H1 (cell line): ENCODE results near the gene OR2C1. TPM values are rescaled to one million over a fixed set of nuclear protein-coding genes. Genes with fewer than 3 reads are reported as not detected.

ENCODE experiments used
- CTCF ChIA-PET: fragments of 300-600 bp; sonication (Branson Sonifier 250); formaldehyde crosslinking; loops from one replicate; lab custom pipeline; 2021; ENCODE audit not compliant: partially characterized antibody; lab: Charles Lee
- POLR2A ChIA-PET: fragments of 300-600 bp; sonication (Branson Sonifier 250); formaldehyde crosslinking; loops from one replicate; lab custom pipeline; 2021; ENCODE audit warnings: inconsistent platforms; ENCODE audit not compliant: partially characterized antibody; lab: Charles Lee
- DNase-seq, 2 experiments: peaks; one replicate each; pipeline versions ENCODE4 v3.0.0 to v3.0.0-alpha.2; 2010 to 2022; ENCODE audit warnings: low spot score in 2 of 2, low read depth in 1 of 2, mixed read lengths in 1 of 2
- FAIRE-seq: peaks from 2 replicates; lab custom pipeline; 2011; peaks lifted over from hg19 to GRCh38; lab: Jason Lieb, UNC
- H2AFZ ChIP-seq: 2 replicates; pipeline ENCODE4 v1.8.1; 2012; ENCODE audit warnings: low read length, inconsistent platforms
- H2AK5ac ChIP-seq: 2 replicates; pipeline ENCODE4 v1.6.1; 2013; ENCODE audit warnings: low read depth, low read length
- H2BK120ac ChIP-seq: replicated peaks from 2 replicates; pipeline ENCODE3; 2013; ENCODE audit warnings: low read depth, low read length, inconsistent platforms
- H2BK12ac ChIP-seq: 2 replicates; pipeline ENCODE4 v1.6.1; 2013; ENCODE audit warnings: low read depth, low read length
- H2BK15ac ChIP-seq: 2 replicates; pipeline ENCODE4 v1.6.1; 2013; ENCODE audit warnings: low read length
- H2BK20ac ChIP-seq: 2 replicates; pipeline ENCODE4 v1.6.1; 2013; ENCODE audit warnings: low read length
- H2BK5ac ChIP-seq: 2 replicates; pipeline ENCODE4 v1.6.1; 2013; ENCODE audit warnings: low read depth, low read length
- H3K14ac ChIP-seq: 2 replicates; pipeline ENCODE4 v1.6.1; 2013; ENCODE audit warnings: inconsistent platforms; ENCODE audit not compliant: insufficient read length
- H3K18ac ChIP-seq: 2 replicates; pipeline ENCODE4 v1.6.1; 2013; ENCODE audit warnings: low read length; ENCODE audit errors: extremely low read depth
- H3K23ac ChIP-seq: 2 replicates; pipeline ENCODE4 v1.6.1; 2013; ENCODE audit warnings: inconsistent platforms; ENCODE audit not compliant: insufficient read length
- H3K23me2 ChIP-seq: 2 replicates; pipeline ENCODE4 v1.6.1; 2013; ENCODE audit warnings: low read depth, low read length
- H3K27ac ChIP-seq: 2 replicates; pipeline ENCODE4 v1.6.1; 2011; ENCODE audit warnings: low read depth, low read length, inconsistent platforms
- H3K27me3 ChIP-seq, 4 experiments: replicated peaks in 1 of 4; 1 replicate in 1 of 4; 2 replicates in 3 of 4; pipeline versions ENCODE4 v1.6.1 to v1.8.1; 2011 to 2013; ENCODE audit warnings: low read length in 3 of 4, mild to moderate bottlenecking in 3 of 4, inconsistent platforms in 2 of 4, mixed read lengths in 2 of 4, moderate library complexity in 1 of 4; ENCODE audit not compliant: control insufficient read depth in 3 of 4, insufficient read depth in 3 of 4; ENCODE audit errors: extremely low read depth in 1 of 4
- H3K36me3 ChIP-seq, 4 experiments: 2 replicates each; pipeline versions ENCODE4 v1.6.1 to v1.8.1; 2011 to 2013; ENCODE audit warnings: mild to moderate bottlenecking in 4 of 4, low read length in 3 of 4, moderate library complexity in 2 of 4, control low read depth in 1 of 4, inconsistent platforms in 1 of 4; ENCODE audit not compliant: insufficient read depth in 4 of 4, control insufficient read depth in 2 of 4
- H3K4ac ChIP-seq: replicated peaks from 2 replicates; pipeline ENCODE3; 2013; ENCODE audit warnings: low read length, low read depth, mixed read lengths, inconsistent platforms; ENCODE audit not compliant: insufficient read length
- H3K4me1 ChIP-seq, 4 experiments: replicated peaks in 1 of 4; 1 replicate in 1 of 4; 2 replicates in 3 of 4; pipeline versions ENCODE4 v1.6.1 to v1.8.1; 2011 to 2013; ENCODE audit warnings: low read length in 3 of 4, inconsistent platforms in 2 of 4, mixed read lengths in 1 of 4; ENCODE audit not compliant: insufficient read depth in 4 of 4, control insufficient read depth in 3 of 4
- H3K4me2 ChIP-seq, 2 experiments: 2 replicates each; pipeline versions ENCODE4 v1.6.1 to v1.8.1; 2011 to 2013; ENCODE audit warnings: low read depth in 2 of 2, low read length in 2 of 2, control low read depth in 1 of 2, inconsistent platforms in 1 of 2, mild to moderate bottlenecking in 1 of 2; ENCODE audit not compliant: insufficient read depth in 1 of 2
- H3K4me3 ChIP-seq, 4 experiments: fragments of 200-600, 300-600 bp in 1 of 4; sonication (generic), shearing (Covaris generic), sonication (Bioruptor Twin) in 1 of 4; 2 replicates each; pipeline versions ENCODE4 v1.5.1 to v1.8.1; 2011 to 2016; ENCODE audit warnings: low read length in 4 of 4, low read depth in 3 of 4, control low read depth in 2 of 4, inconsistent platforms in 2 of 4, mild to moderate bottlenecking in 2 of 4, mixed read lengths in 1 of 4, moderate library complexity in 1 of 4; ENCODE audit not compliant: insufficient read depth in 2 of 4; ENCODE audit errors: extremely low read depth in 1 of 4
- H3K56ac ChIP-seq: replicated peaks from 2 replicates; pipeline ENCODE3; 2013; ENCODE audit warnings: low read depth, mild to moderate bottlenecking, mixed read lengths, low read length, inconsistent platforms; ENCODE audit not compliant: insufficient read length
- H3K79me1 ChIP-seq: 2 replicates; pipeline ENCODE4 v1.6.1; 2013; ENCODE audit warnings: low read depth, low read length, control low read depth
- H3K79me2 ChIP-seq, 2 experiments: 2 replicates each; pipeline versions ENCODE4 v1.6.1 to v1.8.1; 2012 to 2013; ENCODE audit warnings: low read length in 2 of 2, mild to moderate bottlenecking in 2 of 2, inconsistent platforms in 1 of 2; ENCODE audit not compliant: insufficient read depth in 2 of 2, control insufficient read depth in 1 of 2
- H3K9ac ChIP-seq, 4 experiments: replicated peaks in 1 of 4; 1 replicate in 1 of 4; 2 replicates in 3 of 4; pipeline versions ENCODE4 v1.6.1 to v1.8.1; 2011 to 2013; ENCODE audit warnings: low read depth in 3 of 4, low read length in 3 of 4, control low read depth in 2 of 4, mild to moderate bottlenecking in 2 of 4, moderate library complexity in 2 of 4, inconsistent platforms in 1 of 4; ENCODE audit errors: extremely low read depth in 1 of 4
- H3K9me3 ChIP-seq, 2 experiments: 2 replicates each; pipeline versions ENCODE4 v1.6.1 to v1.8.1; 2012 to 2013; ENCODE audit warnings: mild to moderate bottlenecking in 2 of 2, moderate library complexity in 2 of 2, control low read depth in 1 of 2, inconsistent platforms in 1 of 2, low read depth in 1 of 2, low read length in 1 of 2, mixed read lengths in 1 of 2; ENCODE audit not compliant: insufficient read depth in 2 of 2
- H4K20me1 ChIP-seq, 2 experiments: replicated peaks in 1 of 2; 2 replicates each; pipeline versions ENCODE3 to v1.8.1; 2011 to 2013; ENCODE audit warnings: inconsistent platforms in 2 of 2, low read length in 2 of 2, mild to moderate bottlenecking in 1 of 2; ENCODE audit not compliant: insufficient read depth in 2 of 2, control insufficient read depth in 1 of 2
- H4K5ac ChIP-seq: 2 replicates; pipeline ENCODE4 v1.6.1; 2013; ENCODE audit warnings: low read length, low read depth, mixed read lengths, inconsistent platforms; ENCODE audit not compliant: insufficient read length
- H4K8ac ChIP-seq: 2 replicates; pipeline ENCODE4 v1.8.0; 2013; ENCODE audit warnings: mild to moderate bottlenecking, moderate library complexity, low read length, inconsistent platforms; ENCODE audit not compliant: insufficient read depth; ENCODE audit errors: extremely low read depth
- H4K91ac ChIP-seq: replicated peaks from 2 replicates; pipeline ENCODE3; 2013; ENCODE audit warnings: low read length, mixed read lengths, inconsistent platforms; ENCODE audit not compliant: insufficient read length
- ATF2 ChIP-seq: IDR thresholded peaks from 2 replicates; pipeline ENCODE4 v1.6.1; 2012; ENCODE audit warnings: low read length, inconsistent platforms
- CBX5 ChIP-seq: fragments of 300-800, 300-1000 bp; sonication (generic); IDR thresholded peaks from 2 replicates; pipeline ENCODE4 v1.7.1; 2016; ENCODE audit warnings: antibody characterized with exemption, low read length, low read depth
- CEBPB ChIP-seq: IDR thresholded peaks from 2 replicates; pipeline ENCODE4 v1.6.1; 2012; ENCODE audit warnings: low read depth, low read length
- CHD2 ChIP-seq: IDR thresholded peaks from 2 replicates; pipeline ENCODE4 v1.6.1; 2012; ENCODE audit warnings: low read length, improper control_type of control experiment
- CREB1 ChIP-seq: IDR thresholded peaks from 2 replicates; pipeline ENCODE4 v1.6.1; 2012; ENCODE audit warnings: inconsistent platforms
- KDM1A ChIP-seq: fragments of 200-600, 300-600 bp; sonication (generic); IDR thresholded peaks from 2 replicates; pipeline ENCODE4 v1.7.1; 2016; ENCODE audit warnings: mild to moderate bottlenecking, low read length, borderline replicate concordance
- POLR2AphosphoS5 ChIP-seq: IDR thresholded peaks from 2 replicates; pipeline ENCODE4 v1.6.1; 2011; ENCODE audit warnings: low read depth, low read length
- SRF ChIP-seq: IDR thresholded peaks from 2 replicates; pipeline ENCODE4 v1.6.1; 2011; ENCODE audit warnings: mild to moderate bottlenecking, low read depth, low read length, moderate library complexity
- TCF12 ChIP-seq: IDR thresholded peaks from 2 replicates; pipeline ENCODE4 v1.6.1; 2011; ENCODE audit warnings: low read depth, mild to moderate bottlenecking, low read length
- USF2 ChIP-seq: IDR thresholded peaks from 2 replicates; pipeline ENCODE4 v1.6.1; 2011; ENCODE audit warnings: low read length, improper control_type of control experiment
- WGBS, 2 experiments: shearing (Covaris generic) in 1 of 2; methylation state at CpG; one replicate each; pipeline versions ENCODE4 v1.1.6 to v1.1.7; 2013 to 2015; ENCODE audit warnings: low lambda C conversion rate in 2 of 2, mixed read lengths in 2 of 2, inconsistent platforms in 1 of 2, low coverage in 1 of 2, missing lambda C conversion rate in 1 of 2; ENCODE audit not compliant: insufficient replicate concordance in 2 of 2, insufficient coverage in 1 of 2, insufficient read length in 1 of 2; ENCODE audit errors: extremely low coverage in 1 of 2, missing lambda C conversion rate in 1 of 2; 5-methylcytosine and 5-hydroxymethylcytosine counted together
- polyA plus RNA-seq, 7 experiments: library from polyadenylated mRNA; depleted of rRNA in 3 of 7; stranded (reverse) in 5 of 7; unstranded in 2 of 7; fragments of >200 nt in 5 of 7; fragments of 200-250 nt in 2 of 7; gene quantifications; 1 replicate in 5 of 7; 2 replicates in 1 of 7; 4 replicates in 1 of 7; pipeline versions ENCODE4 v1.2.1 to v1.2.3, GENCODE V29; 2011 to 2013; ENCODE audit warnings: missing spikeins in 2 of 7, mixed read lengths in 2 of 7
- total RNA-seq: library from RNA; stranded (reverse); fragmentation: NEBNext Ultra II Directional; extraction: Animal tissue kit (Norgen Biotek cat#: 25700); gene quantifications from 2 replicates; pipeline ENCODE4 v1.2.1, GENCODE V29; 2021

The OR2C1 gene
- total and polyA plus RNA-seq, 2 of the 8 experiments (the other 6 are each of a cell fraction or from before 2014, with no cell fraction given): not detected

GRCh38 chr16:3317315-3317999 lies 38.2 kb upstream of the OR2C1 start:
- Histone ChIP-seq H2BK5ac (no peak overlapping the region), H3K79me1 (no peaks in the 10 kb centered on the region), H3K4ac (no peak overlapping the region), H3K14ac (no peak overlapping the region), H3K9ac (no peak overlapping the region), H3K36me3 (peaks cover 23 to 72% (median 54%) of the 10 kb centered on the region in 4 experiments), H4K8ac (no peak overlapping the region), H2BK15ac (no peak overlapping the region), H3K4me3 (peak overlapping the region in 1 of 4 experiments; percentile 23; a peak in 2 of 8 replicates), H2AK5ac (no peak overlapping the region), H3K56ac (no peak overlapping the region), H3K4me2 (no peak overlapping the region), H3K27ac (no peak overlapping the region), H2AFZ (no peak overlapping the region), H3K27me3 (no peaks in the 10 kb centered on the region; a peak in 1 of 7 replicates), H3K4me1 (no peaks in the 10 kb centered on the region), H2BK120ac (no peak overlapping the region), H4K20me1 (no peaks in the 10 kb centered on the region), H3K18ac (no peak overlapping the region), H3K9me3 (peaks cover 81 to 96% of the 10 kb centered on the region in 2 experiments), H3K23me2 (no peaks in the 10 kb centered on the region), H4K5ac (no peak overlapping the region), H3K79me2 (no peaks in the 10 kb centered on the region), H3K23ac (no peak overlapping the region), H2BK20ac (no peak overlapping the region), H2BK12ac (no peak overlapping the region), H4K91ac (no peak overlapping the region)
- ChIA-PET CTCF (interaction anchor here (0.6 kb wide), 1 partner anchor 533 kb away, joined by 3 read pairs; no protein-coding TSS in a partner anchor), POLR2A (interaction anchor here (1.5 kb wide), 1 partner anchor 18 kb away, joined by 4 read pairs; no protein-coding TSS in a partner anchor)
- FAIRE-seq (no peak), DNase-seq (no peak)
- 85% methylated on average over 3 of the region's 3 CpGs; no CpG with 5 or more reads in 1 of the 2 experiments for WGBS, 2 experiments
- TF ChIP-seq CREB1: no peak
- TF ChIP-seq CBX5: 0 out of 2 replicates have a peak, but pooled peaks have one; percentile 64
- peak; percentile 13; the same call in 1 of the 2 replicates for TF ChIP-seq CEBPB
- no peak for TF ChIP-seq POLR2AphosphoS5
- TF ChIP-seq CHD2: 0 out of 2 replicates have a peak, but pooled peaks have one; percentile 12
- no peak for TF ChIP-seq SRF
- TF ChIP-seq TCF12: no peak
- TF ChIP-seq ATF2: 0 out of 2 replicates have a peak, but pooled peaks have one; percentile 41
- no peak for TF ChIP-seq USF2
- peak; percentile 95 for TF ChIP-seq KDM1A
